HepG2 (cell line): ENCODE measurements around the gene B3GNT8. TPM values are rescaled to one million over a fixed set of nuclear protein-coding genes. Genes with fewer than 3 reads are reported as not detected.

Source experiments
- POLR2G ChIP-seq: fragments of 200-400 bp; formaldehyde crosslinking; IDR thresholded peaks from 2 replicates; pipeline ENCODE4 v1.6.1; 2018; ENCODE audit warnings: mild to moderate bottlenecking, low read depth, low read length, moderate library complexity
- SAFB2 ChIP-seq: sonication (generic); formaldehyde crosslinking; IDR thresholded peaks from 2 replicates; pipeline ENCODE4 v1.5.1; 2020; ENCODE audit warnings: missing genetic modification reagents, low read depth, mild to moderate bottlenecking, borderline replicate concordance
- TARDBP ChIP-seq: sonication (generic); formaldehyde crosslinking; IDR thresholded peaks from 2 replicates; pipeline ENCODE4 v1.8.0; 2022; ENCODE audit warnings: mild to moderate bottlenecking, missing genetic modification reagents
- ZNF230 ChIP-seq: sonication (generic); formaldehyde crosslinking; IDR thresholded peaks from 2 replicates; pipeline ENCODE4 v1.4.0; 2020; ENCODE audit warnings: mild to moderate bottlenecking, missing genetic modification reagents
- polyA plus RNA-seq, 8 experiments: library from polyadenylated mRNA; depleted of rRNA in 3 of 8; stranded (reverse) in 7 of 8; unstranded in 1 of 8; fragments of >200 nt; fragmentation: Illumina TruSeq in 4 of 8; extraction: Trizol in 4 of 8; gene quantifications; 2 replicates each; pipeline versions ENCODE4 v1.2.1 to v1.2.3, GENCODE V29; 2011 to 2016; ENCODE audit warnings: low read depth in 4 of 8, missing spikeins in 1 of 8, mixed read lengths in 1 of 8; ENCODE audit not compliant: insufficient read depth in 1 of 8
- total RNA-seq, 5 experiments: library from RNA; depleted of rRNA; stranded (reverse); fragments of >200 nt; fragmentation: Illumina TruSeq; extraction: Trizol; gene quantifications; 2 replicates each; pipeline ENCODE4 v1.2.3, GENCODE V29; 2016; ENCODE audit warnings: low read depth in 1 of 5
- TF ChIP-seq, protein P1 (sequence below): sonication (generic); formaldehyde crosslinking; IDR thresholded peaks from 2 replicates; pipeline ENCODE4 v1.4.0; 2020; ENCODE audit warnings: low read depth, missing genetic modification reagents
- TF ChIP-seq, protein P2 (sequence below): sonication (generic); formaldehyde crosslinking; IDR thresholded peaks from 2 replicates; pipeline ENCODE4 v1.5.0; 2020; ENCODE audit warnings: missing genetic modification reagents
- TF ChIP-seq, protein P3 (sequence below): sonication (generic); formaldehyde crosslinking; IDR thresholded peaks from 2 replicates; pipeline ENCODE4 v1.5.1; 2020; ENCODE audit warnings: missing genetic modification reagents, mild to moderate bottlenecking, borderline replicate concordance

Gene B3GNT8
- total and polyA plus RNA-seq, 2 of the 13 experiments (the other 11 are each of a cell fraction or from before 2014, with no cell fraction given) = 0.26 to 1.9 TPM

DNA sequence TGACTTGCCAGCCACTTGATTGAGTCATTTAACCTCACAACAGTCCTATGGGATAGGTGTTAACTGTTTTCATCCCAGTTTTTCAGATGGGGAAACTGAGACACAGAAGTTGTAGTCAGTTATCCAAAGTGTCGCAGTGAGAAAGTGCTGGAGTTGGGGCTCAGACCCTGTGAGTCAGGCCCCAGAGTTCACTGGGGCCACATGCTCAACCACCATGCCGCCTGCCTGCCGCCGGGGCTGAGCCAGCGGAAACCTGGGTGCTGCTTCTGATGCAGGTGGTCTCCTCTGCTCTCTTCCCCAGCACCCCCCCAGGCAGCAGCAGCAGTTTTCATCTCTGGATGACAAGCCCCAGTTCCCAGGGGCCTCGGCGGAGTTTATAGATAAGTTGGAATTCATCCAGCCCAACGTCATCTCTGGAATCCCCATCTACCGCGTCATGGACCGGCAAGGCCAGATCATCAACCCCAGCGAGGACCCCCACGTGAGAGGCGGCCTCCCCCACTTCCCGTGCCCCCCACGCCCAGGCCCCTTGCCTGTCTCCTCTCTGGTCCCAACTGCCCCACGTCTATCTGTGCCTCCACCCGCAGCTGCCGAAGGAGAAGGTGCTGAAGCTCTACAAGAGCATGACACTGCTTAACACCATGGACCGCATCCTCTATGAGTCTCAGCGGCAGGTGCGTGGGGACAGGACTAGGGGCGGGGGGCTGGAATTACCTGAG, 16.7 kb downstream of the B3GNT8 start (continued):
- TF ChIP-seq, protein P1, sequence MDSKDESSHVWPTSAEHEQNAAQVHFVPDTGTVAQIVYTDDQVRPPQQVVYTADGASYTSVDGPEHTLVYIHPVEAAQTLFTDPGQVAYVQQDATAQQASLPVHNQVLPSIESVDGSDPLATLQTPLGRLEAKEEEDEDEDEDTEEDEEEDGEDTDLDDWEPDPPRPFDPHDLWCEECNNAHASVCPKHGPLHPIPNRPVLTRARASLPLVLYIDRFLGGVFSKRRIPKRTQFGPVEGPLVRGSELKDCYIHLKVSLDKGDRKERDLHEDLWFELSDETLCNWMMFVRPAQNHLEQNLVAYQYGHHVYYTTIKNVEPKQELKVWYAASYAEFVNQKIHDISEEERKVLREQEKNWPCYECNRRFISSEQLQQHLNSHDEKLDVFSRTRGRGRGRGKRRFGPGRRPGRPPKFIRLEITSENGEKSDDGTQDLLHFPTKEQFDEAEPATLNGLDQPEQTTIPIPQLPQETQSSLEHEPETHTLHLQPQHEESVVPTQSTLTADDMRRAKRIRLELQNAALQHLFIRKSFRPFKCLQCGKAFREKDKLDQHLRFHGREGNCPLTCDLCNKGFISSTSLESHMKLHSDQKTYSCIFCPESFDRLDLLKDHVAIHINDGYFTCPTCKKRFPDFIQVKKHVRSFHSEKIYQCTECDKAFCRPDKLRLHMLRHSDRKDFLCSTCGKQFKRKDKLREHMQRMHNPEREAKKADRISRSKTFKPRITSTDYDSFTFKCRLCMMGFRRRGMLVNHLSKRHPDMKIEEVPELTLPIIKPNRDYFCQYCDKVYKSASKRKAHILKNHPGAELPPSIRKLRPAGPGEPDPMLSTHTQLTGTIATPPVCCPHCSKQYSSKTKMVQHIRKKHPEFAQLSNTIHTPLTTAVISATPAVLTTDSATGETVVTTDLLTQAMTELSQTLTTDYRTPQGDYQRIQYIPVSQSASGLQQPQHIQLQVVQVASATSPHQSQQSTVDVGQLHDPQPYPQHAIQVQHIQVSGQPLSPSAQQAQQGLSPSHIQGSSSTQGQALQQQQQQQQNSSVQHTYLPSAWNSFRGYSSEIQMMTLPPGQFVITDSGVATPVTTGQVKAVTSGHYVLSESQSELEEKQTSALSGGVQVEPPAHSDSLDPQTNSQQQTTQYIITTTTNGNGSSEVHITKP (CRISPR knock-in tag) = no peak
- TF ChIP-seq, protein P2, sequence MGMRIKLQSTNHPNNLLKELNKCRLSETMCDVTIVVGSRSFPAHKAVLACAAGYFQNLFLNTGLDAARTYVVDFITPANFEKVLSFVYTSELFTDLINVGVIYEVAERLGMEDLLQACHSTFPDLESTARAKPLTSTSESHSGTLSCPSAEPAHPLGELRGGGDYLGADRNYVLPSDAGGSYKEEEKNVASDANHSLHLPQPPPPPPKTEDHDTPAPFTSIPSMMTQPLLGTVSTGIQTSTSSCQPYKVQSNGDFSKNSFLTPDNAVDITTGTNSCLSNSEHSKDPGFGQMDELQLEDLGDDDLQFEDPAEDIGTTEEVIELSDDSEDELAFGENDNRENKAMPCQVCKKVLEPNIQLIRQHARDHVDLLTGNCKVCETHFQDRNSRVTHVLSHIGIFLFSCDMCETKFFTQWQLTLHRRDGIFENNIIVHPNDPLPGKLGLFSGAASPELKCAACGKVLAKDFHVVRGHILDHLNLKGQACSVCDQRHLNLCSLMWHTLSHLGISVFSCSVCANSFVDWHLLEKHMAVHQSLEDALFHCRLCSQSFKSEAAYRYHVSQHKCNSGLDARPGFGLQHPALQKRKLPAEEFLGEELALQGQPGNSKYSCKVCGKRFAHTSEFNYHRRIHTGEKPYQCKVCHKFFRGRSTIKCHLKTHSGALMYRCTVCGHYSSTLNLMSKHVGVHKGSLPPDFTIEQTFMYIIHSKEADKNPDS (CRISPR knock-in tag) = no peak
- TF ChIP-seq POLR2G (no peak), ZNF230 (no peak), SAFB2 (CRISPR knock-in tag) (no peak), TARDBP (CRISPR knock-in tag) (no peak)
- TF ChIP-seq, protein P3, sequence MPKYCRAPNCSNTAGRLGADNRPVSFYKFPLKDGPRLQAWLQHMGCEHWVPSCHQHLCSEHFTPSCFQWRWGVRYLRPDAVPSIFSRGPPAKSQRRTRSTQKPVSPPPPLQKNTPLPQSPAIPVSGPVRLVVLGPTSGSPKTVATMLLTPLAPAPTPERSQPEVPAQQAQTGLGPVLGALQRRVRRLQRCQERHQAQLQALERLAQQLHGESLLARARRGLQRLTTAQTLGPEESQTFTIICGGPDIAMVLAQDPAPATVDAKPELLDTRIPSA (CRISPR knock-in tag) = no peak
